ENCODE measurements around the gene TSFM. TPM values are rescaled to one million over a fixed set of nuclear protein-coding genes. Genes with fewer than 3 reads are reported as not detected.
"Not testable (repeated sequence)": the region's sequence is repeated elsewhere in the genome, so short reads cannot be mapped to it uniquely, and the experiment has no call there.

The TSFM gene
- total RNA-seq, 1 experiment from 2014 or later, result 58.5 TPM

- Histone ChIP-seq H3K9me3 (ENCODE audit: low read depth, low read length, poor library complexity, severe bottlenecking) (no peaks in the 10 kb centered on the region), H3K4me3 (ENCODE audit: low read depth, low read length, poor library complexity, severe bottlenecking) (no peak overlapping the region), H3K27me3 (replicated peaks; ENCODE audit: insufficient read depth, low read depth, low read length, poor library complexity) (no peaks in the 10 kb centered on the region), H3K27ac (ENCODE audit: low read depth, low read length, poor library complexity, severe bottlenecking) (no peak overlapping the region), H3K36me3 (ENCODE audit: insufficient read depth, low read length, poor library complexity, severe bottlenecking) (peaks cover 18% of the 10 kb centered on the region), H3K4me1 (ENCODE audit: insufficient read depth, low read length, poor library complexity, severe bottlenecking) (no peaks in the 10 kb centered on the region)
- TF ChIP-seq CTCF (conservative IDR thresholded peaks at IDR 0.05; ENCODE audit: low read depth, low read length) (no peak), EZH2 (IDR thresholded peaks at IDR 0.05; ENCODE audit: borderline replicate concordance, low read depth, low read length, poor library complexity, severe bottlenecking) (no peak)
- intact Hi-C loops (cut with micrococcal nuclease; ENCODE audit: unreplicated experiment), result no loop called here
- no peak for DNase-seq (ENCODE audit: low spot score)
- POLR2A ChIA-PET (ENCODE audit: low non-redundant PET), result no interaction called here
- CTCF ChIA-PET, result no interaction called here
- no TSS peak for BruUV-seq (replicated peaks)
These were observed 33.6 kb downstream of the TSFM start for GRCh38 chr12:57816001-57816854.

- Histone ChIP-seq H3K9me3 (ENCODE audit: low read depth, low read length, poor library complexity, severe bottlenecking) (no peaks in the 10 kb centered on the region), H3K27ac (ENCODE audit: low read depth, low read length, poor library complexity, severe bottlenecking) (no peak overlapping the region), H3K4me3 (ENCODE audit: low read depth, low read length, poor library complexity, severe bottlenecking) (no peak overlapping the region), H3K4me1 (ENCODE audit: insufficient read depth, low read length, poor library complexity, severe bottlenecking) (no peaks in the 10 kb centered on the region), H3K27me3 (replicated peaks; ENCODE audit: insufficient read depth, low read depth, low read length, poor library complexity) (no peaks in the 10 kb centered on the region), H3K36me3 (ENCODE audit: insufficient read depth, low read length, poor library complexity, severe bottlenecking) (peaks cover 21% of the 10 kb centered on the region)
- ChIA-PET CTCF (interaction anchor here (0.7 kb wide), 1 partner anchor 214 kb away, joined by 3 read pairs; no protein-coding TSS in a partner anchor), POLR2A (ENCODE audit: low non-redundant PET) (no interaction called here)
- TF ChIP-seq EZH2 (IDR thresholded peaks at IDR 0.05; ENCODE audit: borderline replicate concordance, low read depth, low read length, poor library complexity, severe bottlenecking) (no peak), CTCF (conservative IDR thresholded peaks at IDR 0.05; ENCODE audit: low read depth, low read length) (no peak)
- no peak for DNase-seq (ENCODE audit: low spot score)
- no TSS peak for BruUV-seq (replicated peaks)
- intact Hi-C loops (cut with micrococcal nuclease; ENCODE audit: unreplicated experiment), result no loop called here
These were observed 34.2 kb downstream of the TSFM start for GRCh38 chr12:57816855-57817151.

GRCh38 chr12:57817261-57817989 is 34.8 kb downstream of the TSFM start:
- H3K27me3 ChIP-seq (replicated peaks; ENCODE audit: insufficient read depth, low read depth, low read length, poor library complexity), result no peaks in the 10 kb centered on the region
- TF ChIP-seq CTCF (conservative IDR thresholded peaks at IDR 0.05; ENCODE audit: low read depth, low read length) (no peak), EZH2 (IDR thresholded peaks at IDR 0.05; ENCODE audit: borderline replicate concordance, low read depth, low read length, poor library complexity, severe bottlenecking) (no peak)
- no peaks in the 10 kb centered on the region for H3K9me3 ChIP-seq (ENCODE audit: low read depth, low read length, poor library complexity, severe bottlenecking)
- ChIA-PET POLR2A (ENCODE audit: low non-redundant PET) (no interaction called here), CTCF (interaction anchor here (0.6 to 0.7 kb wide), 2 partner anchors 213 to 361 kb away, joined by 3 read pairs; no protein-coding TSS in a partner anchor)
- peak overlapping the region; percentile 24 for H3K27ac ChIP-seq (ENCODE audit: low read depth, low read length, poor library complexity, severe bottlenecking)
- no peaks in the 10 kb centered on the region for H3K4me1 ChIP-seq (ENCODE audit: insufficient read depth, low read length, poor library complexity, severe bottlenecking)
- H3K36me3 ChIP-seq (ENCODE audit: insufficient read depth, low read length, poor library complexity, severe bottlenecking), result peaks cover 26% of the 10 kb centered on the region
- no peak for DNase-seq (ENCODE audit: low spot score)
- intact Hi-C loops (cut with micrococcal nuclease; ENCODE audit: unreplicated experiment), result no loop called here
- no peak overlapping the region for H3K4me3 ChIP-seq (ENCODE audit: low read depth, low read length, poor library complexity, severe bottlenecking)
- no TSS peak for BruUV-seq (replicated peaks)

- CTCF ChIA-PET, result interaction anchor here (0.6 kb wide), 1 partner anchor 361 kb away, joined by 3 read pairs; no protein-coding TSS in a partner anchor
- H3K27ac ChIP-seq (ENCODE audit: low read depth, low read length, poor library complexity, severe bottlenecking); H3K4me3 ChIP-seq (ENCODE audit: low read depth, low read length, poor library complexity, severe bottlenecking); BruUV-seq (replicated peaks); intact Hi-C loops (cut with micrococcal nuclease; ENCODE audit: unreplicated experiment); H3K4me1 ChIP-seq (ENCODE audit: insufficient read depth, low read length, poor library complexity, severe bottlenecking); H3K9me3 ChIP-seq (ENCODE audit: low read depth, low read length, poor library complexity, severe bottlenecking); POLR2A ChIA-PET (ENCODE audit: low non-redundant PET); DNase-seq (ENCODE audit: low spot score); H3K27me3 ChIP-seq (replicated peaks; ENCODE audit: insufficient read depth, low read depth, low read length, poor library complexity): not testable (repeated sequence)
- peaks cover 30% of the 10 kb centered on the region for H3K36me3 ChIP-seq (ENCODE audit: insufficient read depth, low read length, poor library complexity, severe bottlenecking)
These were observed 35.4 kb downstream of the TSFM start for GRCh38 chr12:57817990-57818331.

GRCh38 chr12:57820119-57820518 is 37.5 kb downstream of the TSFM start:
- TSS peak; percentile 2 for BruUV-seq (replicated peaks)
- POLR2A ChIA-PET (ENCODE audit: low non-redundant PET); intact Hi-C loops (cut with micrococcal nuclease; ENCODE audit: unreplicated experiment); H3K4me1 ChIP-seq (ENCODE audit: insufficient read depth, low read length, poor library complexity, severe bottlenecking); H3K9me3 ChIP-seq (ENCODE audit: low read depth, low read length, poor library complexity, severe bottlenecking); CTCF ChIA-PET; H3K27ac ChIP-seq (ENCODE audit: low read depth, low read length, poor library complexity, severe bottlenecking); DNase-seq (ENCODE audit: low spot score); H3K27me3 ChIP-seq (replicated peaks; ENCODE audit: insufficient read depth, low read depth, low read length, poor library complexity); H3K4me3 ChIP-seq (ENCODE audit: low read depth, low read length, poor library complexity, severe bottlenecking): not testable (repeated sequence)
- H3K36me3 ChIP-seq (ENCODE audit: insufficient read depth, low read length, poor library complexity, severe bottlenecking), result peaks cover 52% of the 10 kb centered on the region

Measured in A673 (cell line).